Activated CD4-positive, CD25-positive, alpha-beta regulatory T cell (primary cell): ENCODE measurements around the gene ADAMTS4.

Source experiments
- DNase-seq, 4 experiments: peaks; one replicate each; lab custom pipeline; 2025; lab: John Stamatoyannopoulos, UW

Gene ADAMTS4

GRCh38 chr1:161196111-161196510 is 2.7 kb downstream of the ADAMTS4 start:
- DNase-seq = no peak

GRCh38 chr1:161195171-161195570 is 3.7 kb downstream of the ADAMTS4 start:
- DNase-seq = no peak

GRCh38 chr1:161193561-161194235 is 5.2 kb downstream of the ADAMTS4 start:
- no peak for DNase-seq

- DNase-seq = peak in 3 of 4 experiments; percentile 34 to 43 (median 39)
Observed at GRCh38 chr1:161192476-161193465, 6.1 kb downstream of the ADAMTS4 start.

GRCh38 chr1:161191971-161192370 is 6.9 kb downstream of the ADAMTS4 start:
- no peak for DNase-seq

- no peak for DNase-seq
Observed at GRCh38 chr1:161190962-161191521, 7.8 kb downstream of the ADAMTS4 start.

- DNase-seq = no peak
Observed at GRCh38 chr1:161189036-161189435, 9.8 kb downstream of the ADAMTS4 start.

- DNase-seq = no peak
Observed at GRCh38 chr1:161188381-161188780, 10.5 kb downstream of the ADAMTS4 start.

GRCh38 chr1:161187311-161187710 is 11.5 kb downstream of the ADAMTS4 start:
- DNase-seq = no peak

GRCh38 chr1:161185732-161186311 is 13.0 kb downstream of the ADAMTS4 start:
- no peak for DNase-seq

GRCh38 chr1:161185282-161185682 is 13.6 kb downstream of the ADAMTS4 start:
- DNase-seq = peak in 2 of 4 experiments; percentile 40 to 52

GRCh38 chr1:161182214-161182613 is 16.6 kb downstream of the ADAMTS4 start:
- DNase-seq = peak in 2 of 4 experiments; percentile 38

GRCh38 chr1:161180639-161181038 is 18.2 kb downstream of the ADAMTS4 start:
- DNase-seq = no peak

GRCh38 chr1:161179698-161180097 is 19.2 kb downstream of the ADAMTS4 start:
- no peak for DNase-seq

GRCh38 chr1:161177936-161178244 is 21.0 kb downstream of the ADAMTS4 start:
- DNase-seq = no peak

GRCh38 chr1:161177112-161177935 is 21.5 kb downstream of the ADAMTS4 start, which contains the start of gene B4GALT3:
TSS of gene B4GALT3 (minus strand) at chr1:161177507. CDS start at chr1:161176060, 1,447 bp downstream.
- peak; percentile 87 to 96 (median 93) for DNase-seq

- DNase-seq = no peak
Observed at GRCh38 chr1:161176468-161177111, 22.3 kb downstream of the ADAMTS4 start.

- DNase-seq = no peak
Observed at GRCh38 chr1:161175771-161176453, 22.9 kb downstream of the ADAMTS4 start.

GRCh38 chr1:161174911-161175310 is 23.9 kb downstream of the ADAMTS4 start:
- no peak for DNase-seq

GRCh38 chr1:161173711-161174110 is 25.1 kb downstream of the ADAMTS4 start:
- no peak for DNase-seq
